ENCODE data around the gene SNAPIN.
"Not testable (repeated sequence)": the region's sequence is repeated elsewhere in the genome, so short reads cannot be mapped to it uniquely, and the experiment has no call there.

The SNAPIN gene

DNA sequence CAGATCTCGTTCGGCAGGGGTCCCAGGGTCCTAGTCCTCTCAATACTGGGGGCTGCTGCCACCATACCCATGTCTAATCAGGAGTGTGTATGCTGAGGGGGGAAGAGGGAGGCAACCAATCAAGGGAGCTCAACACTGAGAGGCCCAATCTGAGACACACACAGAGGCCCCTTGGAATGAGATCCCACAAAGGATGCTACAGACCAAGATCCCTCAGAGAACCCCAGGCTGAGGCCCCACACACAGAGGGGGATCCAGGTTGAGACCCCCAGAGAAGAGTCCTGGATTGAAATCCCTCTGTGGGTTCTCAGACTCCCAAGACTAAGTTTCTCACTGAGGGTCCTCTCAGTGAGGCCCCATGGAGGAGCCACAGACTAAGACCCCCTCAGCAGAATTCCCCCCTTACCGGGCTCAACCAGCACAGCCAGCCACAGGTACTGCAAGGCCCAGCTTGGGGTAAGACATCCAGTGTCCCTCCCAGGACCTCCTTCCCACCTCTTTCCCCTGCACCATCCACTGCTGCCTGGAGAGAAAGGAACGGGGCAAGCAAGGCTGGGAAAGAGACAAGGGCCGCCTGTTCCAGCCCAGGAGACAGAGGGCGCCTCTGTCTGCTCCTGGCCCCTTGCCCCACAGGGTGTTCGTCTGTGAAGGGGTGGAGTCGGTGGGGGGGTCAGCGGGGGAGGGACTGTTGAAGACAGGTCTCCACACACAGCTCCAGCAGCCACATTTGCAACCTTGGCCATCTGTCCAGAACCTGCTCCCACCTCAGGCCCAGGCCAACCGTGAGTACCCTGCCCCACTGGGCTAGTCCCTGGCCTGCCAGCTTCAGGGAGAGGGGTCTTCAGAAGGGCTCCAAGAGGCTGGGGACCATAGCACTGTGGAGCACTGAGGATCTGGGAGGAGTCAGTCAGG, 30.5 kb upstream of the SNAPIN start, which contains the start of gene S100A1:
Gene S100A1, plus strand, starts transcription at position 720 of the 912 bp plus-strand sequence. CDS start 2,088 bp downstream, outside the sequence.
- no peak for DNase-seq

- no peak for DNase-seq
Observed at GRCh38 chr1:153628638-153629342, 29.7 kb upstream of the SNAPIN start.

GRCh38 chr1:153629343-153629665, 29.2 kb upstream of the SNAPIN start:
- DNase-seq: no peak

GRCh38 chr1:153629971-153630370, 28.5 kb upstream of the SNAPIN start:
- no peak for DNase-seq

DNA sequence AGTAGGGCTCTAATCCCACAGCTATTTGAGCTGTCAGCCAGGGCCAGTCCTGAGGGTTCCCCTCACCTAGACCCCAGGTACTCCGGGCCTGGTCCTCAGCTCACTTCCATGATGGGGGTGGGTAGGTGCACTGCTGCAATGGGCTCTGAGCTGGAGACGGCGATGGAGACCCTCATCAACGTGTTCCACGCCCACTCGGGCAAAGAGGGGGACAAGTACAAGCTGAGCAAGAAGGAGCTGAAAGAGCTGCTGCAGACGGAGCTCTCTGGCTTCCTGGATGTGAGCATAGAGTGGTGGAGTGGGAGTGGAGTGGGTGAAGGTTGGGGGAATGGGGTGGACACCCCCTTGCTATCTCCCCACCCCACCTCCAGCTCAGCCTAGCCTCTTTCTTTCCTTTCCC, 28.1 kb upstream of the SNAPIN start:
- DNase-seq: no peak

GRCh38 chr1:153631047-153632022, 27.2 kb upstream of the SNAPIN start:
- DNase-seq: no peak

DNA sequence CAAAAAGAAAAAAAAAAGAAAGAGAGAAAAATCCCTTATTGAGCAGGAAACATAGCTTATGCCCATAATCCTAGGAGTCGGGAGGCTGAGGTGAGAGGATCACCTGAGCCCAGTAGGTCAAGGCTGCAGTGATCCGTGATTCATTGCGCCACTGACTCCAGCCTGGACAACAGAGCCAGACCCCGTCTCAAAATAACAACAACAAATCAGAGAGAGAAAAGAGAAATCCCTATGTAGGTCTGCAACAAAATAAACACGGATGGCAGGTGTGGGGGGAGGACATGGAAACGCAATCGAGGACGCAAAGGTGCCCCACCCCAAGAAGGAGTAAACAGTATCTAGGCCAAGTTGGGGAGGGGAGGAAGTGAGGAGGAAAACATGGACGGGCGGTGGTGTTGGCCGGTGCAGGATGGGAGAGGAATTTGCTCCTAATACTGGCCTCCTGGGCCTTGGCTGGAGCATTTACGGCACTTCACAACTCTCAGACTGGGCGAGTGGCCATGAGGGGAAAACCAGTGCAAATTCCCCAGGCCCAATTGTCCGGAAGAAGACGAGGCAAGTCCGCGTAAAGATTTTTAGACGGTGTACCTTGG, 25.2 kb upstream of the SNAPIN start:
- no peak for DNase-seq

- peak; percentile 91 for DNase-seq
Observed at GRCh38 chr1:153633754-153634665, 24.5 kb upstream of the SNAPIN start, which contains the start of gene CHTOP. Gene CHTOP (plus strand): TSS chr1:153634066. CDS start chr1:153636589, 2,523 bp downstream.

DNA sequence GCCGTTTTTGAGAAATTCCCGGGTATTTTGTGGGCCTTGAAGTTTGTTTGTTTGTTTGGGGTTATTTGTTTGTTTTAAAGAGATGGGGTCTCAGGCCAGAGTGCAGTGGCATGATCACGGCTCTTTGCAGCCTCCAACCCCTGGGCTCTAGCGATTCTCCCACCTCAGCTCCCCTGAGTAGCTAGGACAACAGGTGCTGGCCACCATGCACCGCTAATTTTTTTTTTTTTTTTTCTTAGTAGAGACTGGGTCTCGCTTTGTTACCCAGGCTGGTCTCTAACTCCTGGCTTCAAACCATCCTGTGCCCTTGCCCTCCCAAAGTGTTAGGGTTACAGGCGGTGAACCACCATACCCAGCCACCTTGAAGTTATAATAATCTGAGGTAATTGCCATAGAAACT, 22.6 kb upstream of the SNAPIN start:
- DNase-seq: no peak

GRCh38 chr1:153636312-153636711, 22.2 kb upstream of the SNAPIN start:
- no peak for DNase-seq

DNA sequence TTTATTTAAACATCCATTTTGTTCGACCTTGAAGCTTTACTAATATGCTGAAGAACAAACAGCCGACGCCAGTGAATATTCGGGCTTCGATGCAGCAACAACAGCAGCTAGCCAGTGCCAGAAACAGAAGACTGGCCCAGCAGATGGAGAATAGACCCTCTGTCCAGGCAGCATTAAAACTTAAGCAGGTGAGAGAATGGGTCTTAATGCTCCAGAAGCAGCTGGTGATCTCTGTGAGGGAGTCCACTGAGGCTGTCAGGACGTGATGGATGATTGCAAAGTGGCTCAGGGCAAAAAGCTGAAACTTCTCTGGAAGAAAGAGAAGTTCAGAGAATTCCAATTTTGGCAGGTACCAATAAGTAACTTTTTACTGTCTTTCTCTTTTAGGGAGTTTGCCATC, 20.2 kb upstream of the SNAPIN start:
- DNase-seq: no peak

DNA sequence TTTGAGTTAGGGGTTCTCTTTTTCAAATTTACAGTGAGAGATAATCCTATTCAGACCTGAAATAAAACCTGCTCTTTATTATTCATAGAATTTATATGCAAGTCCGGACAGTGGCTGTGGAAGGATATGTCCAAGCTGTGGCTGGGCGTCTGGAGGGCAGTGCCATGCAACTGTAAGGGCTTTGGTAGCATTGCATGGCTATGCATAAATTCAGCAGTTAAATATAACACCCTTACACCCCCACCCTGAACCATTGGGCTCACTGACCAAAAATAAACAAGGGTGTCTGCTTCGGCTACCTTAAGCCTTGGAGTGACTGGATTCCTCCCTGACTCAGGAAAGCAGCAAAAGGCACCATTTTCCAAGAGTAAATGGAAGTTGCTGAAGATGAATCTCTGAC, 19.2 kb upstream of the SNAPIN start:
- no peak for DNase-seq

GRCh38 chr1:153640213-153640612, 18.3 kb upstream of the SNAPIN start:
- not testable (repeated sequence) for DNase-seq

- no peak for DNase-seq
Observed at GRCh38 chr1:153640861-153641260, 17.6 kb upstream of the SNAPIN start.

DNA sequence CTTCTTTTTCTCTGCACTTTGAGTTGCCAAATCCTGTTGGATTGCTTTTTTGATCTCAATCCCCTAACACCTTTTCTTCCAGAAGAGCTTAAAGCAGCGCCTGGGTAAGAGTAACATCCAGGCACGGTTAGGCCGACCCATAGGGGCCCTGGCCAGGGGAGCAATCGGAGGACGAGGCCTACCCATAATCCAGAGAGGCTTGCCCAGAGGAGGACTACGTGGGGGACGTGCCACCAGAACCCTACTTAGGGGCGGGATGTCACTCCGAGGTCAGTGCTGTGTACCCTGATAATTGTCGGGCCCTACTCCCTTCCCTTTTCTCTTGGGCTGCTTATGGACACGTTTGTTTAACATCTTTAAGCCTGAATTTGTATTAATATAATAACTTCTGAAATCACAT, 16.3 kb upstream of the SNAPIN start:
- DNase-seq: no peak

GRCh38 chr1:153643100-153643499, 15.4 kb upstream of the SNAPIN start:
- no peak for DNase-seq

DNA sequence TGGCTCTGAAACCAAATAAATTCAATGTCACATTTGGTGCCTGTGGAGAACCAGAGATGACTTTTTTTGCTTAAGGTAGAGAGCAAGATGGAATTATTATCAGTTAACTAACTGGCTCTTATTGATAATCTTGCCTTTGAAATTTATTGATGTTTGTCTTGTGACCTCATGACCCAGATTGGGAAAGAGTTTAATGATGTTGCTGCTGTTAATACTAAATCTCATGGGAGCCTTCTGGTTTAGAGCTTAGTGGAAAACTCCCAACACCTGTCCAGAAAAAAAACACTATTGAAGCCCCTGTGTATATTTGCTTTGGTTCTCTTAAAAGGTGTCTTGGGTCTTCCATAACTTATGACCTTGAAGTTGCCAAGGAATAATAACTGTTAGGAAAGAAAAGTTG, 14.7 kb upstream of the SNAPIN start:
- no peak for DNase-seq

- DNase-seq: no peak
Observed at GRCh38 chr1:153646672-153647345, 11.7 kb upstream of the SNAPIN start.

DNA sequence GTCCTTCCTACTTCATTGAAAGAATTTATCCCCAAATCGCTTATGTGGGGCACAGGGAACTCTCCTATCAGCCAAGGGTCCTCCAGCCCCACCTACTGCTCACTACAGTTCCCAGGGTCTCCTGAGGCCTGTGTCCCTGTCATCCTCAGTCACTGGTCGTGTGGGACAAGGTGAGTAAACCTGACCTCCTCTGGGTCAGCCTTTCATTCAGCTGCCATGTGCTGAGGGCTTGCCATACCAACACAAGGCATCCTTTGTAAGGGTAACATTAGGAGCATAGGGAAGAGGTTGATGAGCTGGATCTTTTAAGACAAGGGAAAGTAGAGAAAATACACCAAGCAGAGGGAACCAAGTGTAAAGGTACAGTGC, 11.2 kb upstream of the SNAPIN start:
- DNase-seq: no peak

DNA sequence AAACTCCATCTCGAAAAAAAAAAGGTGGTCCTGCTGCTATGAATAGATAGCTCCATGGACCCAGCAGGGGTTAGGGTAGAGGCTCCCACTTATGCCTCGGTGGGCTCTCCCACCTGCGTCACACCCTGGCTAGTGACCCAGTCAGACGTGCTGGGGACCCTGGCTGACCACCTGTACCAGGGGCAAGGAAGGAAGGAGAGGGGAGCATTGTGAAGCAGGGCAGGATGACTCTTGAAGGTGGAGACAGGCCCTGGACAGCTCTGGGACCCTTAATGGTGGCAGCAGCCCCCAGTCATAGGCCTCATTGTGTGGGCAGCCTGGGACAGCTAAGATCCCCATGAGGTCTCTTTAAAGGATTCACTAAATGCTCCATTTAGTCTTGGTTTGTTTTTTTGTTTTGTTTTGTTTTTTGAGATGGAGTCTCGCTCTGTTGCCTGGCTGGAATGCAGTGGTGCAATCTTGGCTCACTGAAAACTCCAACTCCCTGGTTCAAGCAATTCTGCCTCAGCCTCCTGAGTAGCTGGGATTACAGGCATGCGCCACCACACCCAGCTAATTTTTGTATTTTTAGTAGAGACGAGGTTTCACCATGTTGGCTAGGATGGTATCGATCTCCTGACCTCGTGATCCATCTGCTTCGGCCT, 10.4 kb upstream of the SNAPIN start:
- DNase-seq: no peak

Data from activated CD4-positive, alpha-beta T cell treated with anti-CD3 and anti-CD28 coated beads, Interleukin-2, amount 50 U/mL, for 4 hours (primary cell).